A673 (cell line): ENCODE results near the gene MECR.

Experiments
- EZH2 ChIP-seq: fragments of 200-600 bp; sonication (generic); IDR thresholded peaks from 2 replicates; pipeline ENCODE4 v1.6.1; 2017; ENCODE audit warnings: borderline replicate concordance, low read depth, mild to moderate bottlenecking, mixed read lengths, antibody characterized with exemption, low read length; ENCODE audit not compliant: poor library complexity, severe bottlenecking
- TF ChIP-seq, protein P1 (sequence below): fragments of 300-800, 200-600 bp; sonication (generic); conservative IDR thresholded peaks from 2 replicates; pipeline ENCODE4 v1.5.1; 2017; ENCODE audit warnings: low read depth, mild to moderate bottlenecking, antibody characterized with exemption, low read length, moderate library complexity, mixed read lengths

DNA sequence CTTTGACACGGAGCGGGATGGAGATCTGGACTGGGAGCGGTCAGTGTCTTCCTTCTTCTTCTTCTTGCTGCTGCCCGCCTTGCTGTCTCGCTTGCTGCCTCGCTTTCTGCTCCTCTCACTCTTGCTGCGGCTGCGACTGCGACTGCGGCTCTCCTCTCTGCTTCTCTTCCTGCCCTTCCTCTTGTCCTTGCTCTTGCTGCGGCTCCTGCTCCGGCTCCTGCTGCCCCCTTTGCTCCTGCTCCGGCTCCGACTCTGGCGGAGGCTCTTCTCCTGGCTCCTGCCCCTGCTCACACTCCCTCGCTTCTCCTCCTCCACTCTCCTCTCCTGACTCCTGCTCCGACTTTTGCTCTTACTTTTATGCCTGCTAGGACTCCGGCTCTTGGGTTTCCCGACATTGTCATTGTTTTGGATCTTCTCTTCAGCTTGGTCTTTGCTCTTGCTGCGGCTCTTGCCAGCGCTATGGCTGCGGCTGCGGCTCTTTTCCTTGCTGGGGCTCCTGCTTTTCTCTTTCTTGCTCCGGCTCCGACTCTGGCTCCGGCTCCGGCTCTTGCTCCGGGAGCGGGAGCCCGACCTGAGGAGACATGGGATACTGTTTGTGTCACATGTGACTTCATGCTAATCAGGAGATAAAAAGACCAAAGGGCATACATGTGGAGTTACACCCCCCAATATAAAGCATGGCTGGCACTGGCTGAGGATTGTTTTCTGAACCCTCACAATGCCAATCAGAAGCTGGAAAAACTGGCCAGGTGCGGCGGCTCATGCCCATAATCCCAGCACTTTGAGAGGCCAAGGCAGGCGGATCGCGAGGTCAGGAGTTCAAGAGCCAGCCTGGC, 81.9 kb downstream of the MECR start:
- TF ChIP-seq, protein P1, sequence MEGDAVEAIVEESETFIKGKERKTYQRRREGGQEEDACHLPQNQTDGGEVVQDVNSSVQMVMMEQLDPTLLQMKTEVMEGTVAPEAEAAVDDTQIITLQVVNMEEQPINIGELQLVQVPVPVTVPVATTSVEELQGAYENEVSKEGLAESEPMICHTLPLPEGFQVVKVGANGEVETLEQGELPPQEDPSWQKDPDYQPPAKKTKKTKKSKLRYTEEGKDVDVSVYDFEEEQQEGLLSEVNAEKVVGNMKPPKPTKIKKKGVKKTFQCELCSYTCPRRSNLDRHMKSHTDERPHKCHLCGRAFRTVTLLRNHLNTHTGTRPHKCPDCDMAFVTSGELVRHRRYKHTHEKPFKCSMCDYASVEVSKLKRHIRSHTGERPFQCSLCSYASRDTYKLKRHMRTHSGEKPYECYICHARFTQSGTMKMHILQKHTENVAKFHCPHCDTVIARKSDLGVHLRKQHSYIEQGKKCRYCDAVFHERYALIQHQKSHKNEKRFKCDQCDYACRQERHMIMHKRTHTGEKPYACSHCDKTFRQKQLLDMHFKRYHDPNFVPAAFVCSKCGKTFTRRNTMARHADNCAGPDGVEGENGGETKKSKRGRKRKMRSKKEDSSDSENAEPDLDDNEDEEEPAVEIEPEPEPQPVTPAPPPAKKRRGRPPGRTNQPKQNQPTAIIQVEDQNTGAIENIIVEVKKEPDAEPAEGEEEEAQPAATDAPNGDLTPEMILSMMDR, result no peak
- TF ChIP-seq EZH2, result no peak
